ENCODE data around the gene AHCYL2.
"Not testable (repeated sequence)": the region's sequence is repeated elsewhere in the genome, so short reads cannot be mapped to it uniquely, and the experiment has no call there.

The AHCYL2 gene

DNA sequence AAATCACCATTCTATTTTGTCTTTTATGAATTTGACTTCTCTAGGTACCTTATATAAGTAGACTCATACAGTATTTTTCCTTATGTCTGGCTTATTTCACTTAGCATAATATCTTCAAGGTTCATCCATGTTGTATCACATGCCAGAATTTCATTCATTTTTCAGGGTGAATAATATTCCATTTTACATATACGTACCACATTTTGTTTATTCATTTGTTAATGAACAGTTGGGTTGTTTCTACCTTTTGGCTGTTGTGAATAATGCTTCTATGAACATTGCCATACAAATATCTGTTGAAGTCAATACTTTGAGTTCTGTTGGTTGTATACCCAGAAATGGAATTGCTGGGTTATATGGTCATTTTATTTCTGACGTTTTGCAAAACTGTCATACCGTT lies 20.7 kb downstream of the AHCYL2 start:
- no peak for DNase-seq

DNA sequence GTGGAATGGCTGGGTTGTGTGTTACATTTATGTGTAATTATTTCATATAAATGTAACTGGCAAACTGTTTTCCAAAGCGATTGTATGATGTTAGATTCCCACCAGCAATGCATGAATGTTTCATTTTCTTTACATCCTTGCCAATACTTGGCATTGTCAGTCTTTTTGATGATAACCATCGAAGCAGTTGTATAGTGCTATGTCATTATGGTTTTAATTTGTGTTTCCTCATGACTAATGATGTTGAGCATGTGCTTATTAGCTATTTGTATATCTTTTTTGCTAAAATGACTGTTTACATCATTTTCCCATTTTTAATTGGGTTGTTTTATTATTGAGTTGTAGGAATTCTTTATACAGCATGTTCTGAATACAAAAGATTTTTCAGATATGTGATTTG lies 22.3 kb downstream of the AHCYL2 start:
- no peak for DNase-seq

DNA sequence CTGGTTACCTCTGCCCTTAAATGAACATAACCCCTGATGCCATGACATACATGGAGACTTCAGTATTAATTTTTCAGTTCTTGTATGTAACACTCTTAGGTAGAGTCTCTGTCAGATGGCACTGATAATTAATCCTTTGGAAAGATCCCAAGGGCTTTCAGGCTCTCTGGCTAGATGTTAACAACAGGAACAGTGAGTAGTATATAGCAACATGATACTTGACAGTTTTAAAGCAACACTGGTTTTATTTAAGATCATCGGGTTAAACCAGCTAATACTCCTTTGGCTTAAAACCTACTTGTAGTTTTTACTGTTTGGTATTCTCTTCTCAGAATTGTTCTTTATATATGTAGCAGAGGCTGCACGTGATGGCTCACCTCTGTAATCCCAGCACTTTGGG lies 27.3 kb downstream of the AHCYL2 start:
- no peak for DNase-seq

DNA sequence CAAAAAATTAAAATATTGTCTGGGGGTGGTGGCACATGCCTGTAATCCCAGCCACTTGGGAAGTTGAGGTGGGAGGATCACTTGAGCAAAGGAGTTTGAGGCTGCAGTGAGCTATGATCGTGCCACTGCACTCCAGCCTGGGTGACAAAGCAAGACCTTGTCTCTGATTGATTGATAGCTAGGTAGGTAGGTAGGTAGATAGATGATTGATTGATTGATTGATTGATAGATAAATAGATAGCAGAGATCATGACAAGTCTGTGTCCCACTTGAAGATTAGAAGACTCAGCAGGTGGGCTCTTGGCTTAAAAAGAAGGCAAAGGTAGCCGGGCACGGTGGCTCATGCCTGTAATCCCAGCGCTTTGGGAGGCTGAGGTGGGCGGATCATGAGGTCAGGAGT lies 27.8 kb downstream of the AHCYL2 start:
- not testable (repeated sequence) for DNase-seq

DNA sequence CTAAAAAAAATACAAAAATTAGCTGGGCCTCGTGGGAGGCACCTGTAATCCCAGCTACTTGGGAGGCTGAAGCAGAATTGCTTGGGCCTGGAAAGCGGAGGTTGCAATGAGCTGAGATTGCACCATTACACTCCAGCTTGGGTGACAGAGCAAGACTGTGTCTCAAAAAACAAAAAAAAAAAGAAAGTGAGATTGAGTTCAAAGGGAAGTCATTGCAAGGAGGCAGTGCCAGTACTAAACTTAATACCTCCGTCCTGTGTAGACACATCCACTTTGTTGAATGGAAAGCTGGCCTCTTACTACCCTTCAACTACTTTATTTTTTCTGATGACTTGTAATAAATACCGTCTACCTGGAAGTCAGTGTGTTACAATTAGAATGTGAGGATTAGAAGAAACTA lies 31.0 kb downstream of the AHCYL2 start:
- DNase-seq = no peak

DNA sequence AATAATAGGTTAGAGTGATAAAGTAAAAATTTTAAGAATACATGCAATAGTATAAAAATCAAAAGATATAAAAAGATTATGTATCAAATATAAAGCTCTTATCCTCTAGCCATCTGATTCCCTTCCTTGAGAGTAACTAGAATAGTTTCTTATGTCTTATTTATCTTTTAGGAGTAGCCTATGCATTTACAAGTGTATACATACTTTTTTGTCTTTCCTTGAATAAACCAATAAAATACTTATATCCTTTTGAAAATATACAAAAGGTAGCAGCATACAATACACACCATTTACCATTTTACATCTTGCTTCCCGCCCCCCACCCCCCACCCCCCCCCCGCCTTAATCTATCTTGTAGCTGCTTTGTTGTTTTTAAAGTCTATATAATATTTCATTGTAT lies 31.4 kb downstream of the AHCYL2 start:
- no peak for DNase-seq

DNA sequence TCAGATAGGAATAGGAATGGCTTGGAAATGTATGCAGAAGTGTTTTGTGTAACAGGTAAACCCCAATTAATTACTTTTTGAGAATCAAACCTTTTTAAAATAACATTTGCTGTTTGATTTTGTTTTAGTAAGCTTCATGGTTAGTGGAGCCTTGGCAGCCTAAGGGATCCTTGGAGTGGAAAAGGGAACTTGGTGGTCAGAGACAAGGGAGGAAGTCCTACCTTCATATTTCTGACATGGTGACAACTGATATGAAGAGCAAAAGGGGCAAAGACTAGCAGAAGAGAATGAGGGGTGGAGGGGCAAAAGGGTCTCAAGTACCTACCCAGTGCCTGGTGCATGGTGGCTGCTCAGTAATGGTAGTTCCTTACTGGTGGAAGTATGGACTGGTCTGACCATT lies 32.3 kb downstream of the AHCYL2 start:
- DNase-seq = no peak

DNA sequence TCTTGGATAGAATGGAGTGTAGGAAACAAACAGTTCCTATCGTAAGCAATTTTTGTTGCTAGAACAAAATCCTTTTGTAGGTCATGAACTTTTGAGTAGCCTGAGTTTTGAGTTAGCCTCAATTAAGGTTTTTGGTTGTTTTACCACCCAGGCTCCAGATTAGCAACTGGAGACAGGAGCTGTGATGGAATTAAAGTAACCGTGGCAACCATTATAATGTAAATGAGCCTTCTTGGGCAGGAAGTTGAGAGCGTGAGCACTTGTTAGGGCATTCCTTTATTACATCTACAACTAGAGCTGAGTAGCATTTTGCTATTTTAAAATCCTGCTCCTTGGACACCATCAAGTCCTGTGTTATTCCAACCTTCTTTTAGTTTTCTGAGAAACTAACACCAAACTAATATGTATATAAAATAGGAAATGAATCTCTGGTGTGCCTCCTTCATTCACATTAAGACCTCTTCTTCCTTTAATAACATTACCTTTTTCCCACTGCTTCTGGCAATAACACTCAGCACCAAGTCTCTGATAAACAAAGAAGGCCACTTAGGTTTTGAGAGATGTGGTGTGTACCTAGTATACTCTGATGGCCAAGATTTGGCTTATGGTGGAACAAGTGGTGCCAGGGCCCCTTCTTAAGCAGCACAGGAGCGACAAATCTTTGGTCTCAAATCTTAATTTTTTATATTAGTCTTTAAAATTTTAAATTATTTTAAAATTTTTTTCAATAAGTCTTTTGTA lies 34.0 kb downstream of the AHCYL2 start:
- no peak for DNase-seq

DNA sequence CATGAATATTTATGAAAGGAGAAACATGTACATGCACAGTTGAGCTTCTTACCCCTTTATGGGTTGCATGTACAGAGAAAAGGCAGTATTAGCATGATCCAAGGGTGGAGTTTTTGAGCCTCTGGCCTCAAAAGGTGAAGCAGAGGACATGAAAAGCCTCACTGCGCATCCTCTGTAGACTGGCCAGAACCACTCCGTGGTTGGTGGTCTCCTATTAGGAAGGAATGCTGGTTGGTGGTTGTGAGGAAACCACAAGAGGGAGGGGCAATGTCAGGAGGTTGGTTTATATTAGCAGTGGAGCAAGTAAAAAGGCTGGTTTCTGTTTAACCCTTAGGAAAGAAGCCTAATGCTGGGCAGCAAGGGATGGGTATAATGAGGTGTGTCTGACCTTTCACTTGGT lies 37.5 kb downstream of the AHCYL2 start:
- no peak for DNase-seq

DNA sequence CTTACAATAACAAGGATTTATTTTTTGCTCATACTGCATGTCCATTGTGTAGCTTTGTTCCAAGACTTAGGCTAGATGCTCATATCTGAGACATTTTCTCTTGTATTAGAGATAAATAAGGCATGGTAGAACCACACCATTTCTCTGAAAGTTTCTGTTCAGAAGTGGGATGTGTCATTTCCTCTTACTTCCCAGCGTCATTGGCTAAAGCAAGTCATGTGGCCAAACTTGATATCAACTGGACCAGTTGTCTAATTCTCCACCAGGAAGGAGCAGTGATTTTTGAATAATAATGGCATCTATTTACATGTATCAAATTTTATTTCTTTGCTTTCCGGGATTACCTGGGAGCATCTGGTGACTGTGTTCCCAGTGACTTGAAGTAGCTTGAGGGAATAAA lies 38.3 kb downstream of the AHCYL2 start:
- no peak for DNase-seq

DNA sequence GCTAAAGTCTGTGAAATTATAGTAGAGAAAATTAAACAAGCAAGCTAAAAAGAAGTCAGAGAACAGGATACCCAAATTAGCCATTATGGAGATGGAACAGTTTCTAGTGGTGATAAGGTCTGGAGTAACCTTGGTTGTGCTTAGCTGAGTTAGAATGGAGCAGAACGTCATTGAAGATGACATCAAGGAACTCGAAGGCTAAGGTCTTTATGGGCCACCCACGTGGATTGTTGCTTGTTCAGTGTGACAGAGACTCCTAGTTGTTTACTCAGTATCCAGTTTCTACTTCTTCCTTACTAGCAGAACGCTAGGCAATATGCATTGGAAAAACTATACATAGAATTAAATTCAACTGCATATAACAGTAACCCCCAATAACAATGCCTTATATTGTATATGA lies 39.7 kb downstream of the AHCYL2 start:
- no peak for DNase-seq

DNA sequence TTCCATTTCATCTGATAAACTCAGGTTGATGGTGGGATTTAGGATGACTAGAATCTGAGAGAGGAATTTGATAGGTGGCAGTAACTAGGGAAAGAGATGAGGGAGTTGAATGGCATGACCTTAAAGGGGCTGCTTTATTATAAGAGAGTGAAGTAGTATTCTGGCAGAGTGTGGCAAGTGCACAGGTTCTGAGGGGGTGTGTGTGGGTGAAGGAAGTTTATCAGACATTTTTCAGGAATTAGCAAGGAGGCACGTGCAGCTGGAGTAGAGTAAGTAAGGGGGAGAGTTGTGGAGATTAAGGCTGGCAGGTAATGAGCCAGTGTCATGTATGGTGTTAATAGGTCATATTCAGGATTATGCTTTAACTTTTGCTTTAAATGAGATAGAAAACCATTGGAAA lies 40.5 kb downstream of the AHCYL2 start:
- DNase-seq = no peak

DNA sequence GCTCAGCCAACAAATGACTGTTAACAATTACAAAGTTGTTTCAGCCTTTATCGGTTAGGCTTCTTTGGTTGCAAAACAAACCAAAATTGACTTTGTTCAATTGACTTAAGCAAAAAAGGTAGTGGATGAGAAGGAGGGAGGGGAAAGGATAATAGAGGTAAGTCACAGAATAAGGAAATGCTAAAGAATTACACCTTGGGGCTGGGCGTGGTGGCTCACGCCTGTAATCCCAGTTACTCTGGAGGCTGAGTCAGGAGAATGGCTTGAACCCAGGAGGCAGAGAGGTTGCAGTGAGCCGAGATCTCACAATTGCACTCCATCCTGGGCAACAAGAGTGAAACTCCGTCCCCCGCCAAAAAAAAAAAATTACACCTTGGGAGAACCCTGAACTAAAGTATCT lies 41.4 kb downstream of the AHCYL2 start:
- DNase-seq = no peak

DNA sequence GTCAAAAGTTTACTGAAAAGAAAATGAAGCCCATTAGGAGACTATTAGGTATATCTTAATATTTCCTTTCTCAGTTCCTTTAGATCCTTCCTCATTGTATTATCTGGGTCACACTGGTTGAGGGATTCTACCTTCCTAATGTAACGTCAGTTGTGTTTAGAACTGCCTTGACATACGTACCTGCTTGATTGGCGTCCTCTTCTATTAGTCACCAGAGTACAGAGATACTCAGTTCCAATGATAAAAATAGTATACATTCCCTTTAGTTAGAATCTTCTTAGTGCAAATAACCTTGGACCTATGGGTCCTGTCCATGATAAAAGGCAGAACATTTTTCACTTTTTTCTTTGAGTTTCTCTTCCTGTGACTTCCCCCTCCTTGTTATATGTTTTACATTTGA lies 45.2 kb downstream of the AHCYL2 start:
- no peak for DNase-seq

DNA sequence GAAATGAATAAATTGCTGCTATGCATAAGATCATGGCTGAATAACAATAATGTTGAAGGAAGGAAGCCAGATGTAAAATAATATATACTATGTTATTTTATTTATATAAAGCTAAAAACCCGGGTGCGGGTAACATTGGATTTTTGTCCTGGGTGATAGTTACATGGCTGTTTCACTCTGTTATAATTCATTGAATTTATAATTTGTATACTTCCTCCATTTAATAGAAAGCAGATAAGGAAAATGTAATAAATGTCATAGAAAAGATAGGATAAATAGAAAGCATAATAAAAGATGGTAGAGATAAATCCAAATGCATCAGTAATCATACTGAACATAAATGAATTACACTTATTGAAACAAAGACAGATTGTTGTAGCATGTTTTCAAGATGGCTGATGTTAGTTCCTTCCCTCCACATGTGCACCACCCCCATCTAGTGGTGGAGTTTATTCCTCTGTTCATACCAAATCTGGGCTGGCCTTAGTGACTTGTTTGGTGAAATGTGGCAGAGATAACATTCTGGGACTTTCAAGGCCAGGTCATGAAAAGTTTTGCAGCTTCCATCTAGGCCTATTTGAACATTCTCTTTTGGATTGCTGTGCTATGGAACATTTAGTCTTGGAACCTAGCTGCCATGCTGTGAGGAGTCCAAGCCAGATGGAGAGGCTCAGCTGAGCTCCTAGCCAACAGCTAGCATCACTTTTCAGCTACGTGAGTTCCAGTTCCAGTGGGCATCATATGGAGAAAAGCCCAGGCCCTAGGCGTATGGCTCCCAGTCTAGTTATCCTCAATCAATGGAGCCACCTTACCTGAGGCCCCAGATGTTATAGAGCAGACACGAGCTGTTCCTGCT lies 46.9 kb downstream of the AHCYL2 start:
- peak; percentile 11 for DNase-seq

DNA sequence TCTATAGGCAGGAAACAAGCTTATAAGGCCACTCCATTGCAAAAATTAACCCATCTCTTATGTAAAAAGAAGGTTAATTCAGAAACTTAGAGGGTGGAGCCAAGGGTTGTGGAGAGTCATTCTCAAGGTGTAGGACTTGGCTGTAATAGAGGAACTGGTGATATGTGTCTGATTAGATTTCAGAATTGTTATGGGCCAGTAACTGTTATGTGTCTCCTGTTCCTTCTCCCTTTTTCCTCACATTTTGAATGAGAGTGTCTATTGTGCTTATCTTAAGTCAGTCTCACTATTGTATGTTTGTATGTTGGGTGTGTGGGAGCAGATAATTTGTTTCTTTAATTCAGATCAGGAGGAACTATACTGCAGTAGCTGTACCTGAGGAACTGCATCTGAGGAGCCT lies 49.1 kb downstream of the AHCYL2 start:
- DNase-seq = no peak

DNA sequence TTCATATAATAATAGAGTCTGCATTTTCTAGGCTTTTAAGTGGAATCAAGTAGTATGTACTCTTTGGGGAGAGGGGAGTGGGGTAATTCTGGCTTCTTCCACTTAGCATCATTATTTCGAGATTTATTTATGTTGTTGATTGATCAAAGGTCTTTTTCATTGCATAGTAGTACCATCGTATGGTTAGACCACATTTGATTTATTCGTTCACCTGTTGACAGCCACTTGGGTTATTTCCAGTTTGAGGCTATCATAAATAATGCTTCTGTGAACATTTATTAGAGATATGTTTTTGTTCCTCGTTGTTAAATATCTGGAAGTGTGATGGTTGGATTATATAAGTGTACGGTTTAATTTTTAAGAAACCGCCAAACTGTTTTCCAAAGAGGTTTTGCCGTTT lies 52.8 kb downstream of the AHCYL2 start:
- DNase-seq = no peak

DNA sequence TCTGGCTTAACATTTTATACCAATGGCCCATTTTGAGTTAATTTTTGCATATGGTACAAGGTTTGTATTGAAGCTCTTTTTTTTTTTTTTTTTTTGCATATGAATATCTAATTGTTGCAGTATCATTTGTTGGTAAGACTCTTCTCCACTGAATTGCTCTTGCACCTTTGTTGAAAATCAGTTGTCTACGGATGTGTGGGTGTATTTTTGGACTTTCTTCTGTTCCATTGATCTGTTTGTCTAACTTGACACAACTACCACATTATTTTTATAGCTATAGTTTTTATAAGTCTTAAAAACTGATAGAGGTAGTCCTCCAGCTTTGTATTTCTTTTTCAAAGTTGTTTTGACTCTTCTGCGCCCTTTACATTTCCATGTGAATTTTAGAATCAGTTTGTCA lies 53.9 kb downstream of the AHCYL2 start:
- no peak for DNase-seq

DNA sequence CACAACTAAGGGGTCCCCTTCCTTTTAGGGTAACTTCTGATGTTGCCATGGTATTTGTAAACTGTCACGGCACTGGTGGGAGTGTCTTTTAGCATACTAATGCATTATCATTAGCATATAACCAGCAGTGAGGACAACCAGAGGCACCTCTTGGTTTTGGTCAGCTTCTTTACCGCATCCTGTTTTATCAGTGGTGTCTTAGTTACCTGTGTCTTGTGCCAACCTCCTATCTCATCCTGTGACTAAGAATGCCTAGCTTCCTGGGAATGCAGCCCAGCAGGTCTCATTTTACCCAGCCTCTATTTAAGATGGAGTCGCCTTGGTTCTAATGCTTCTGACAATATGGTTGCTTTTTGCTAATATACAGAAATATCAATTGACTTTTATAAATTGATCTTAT lies 54.9 kb downstream of the AHCYL2 start:
- no peak for DNase-seq

DNA sequence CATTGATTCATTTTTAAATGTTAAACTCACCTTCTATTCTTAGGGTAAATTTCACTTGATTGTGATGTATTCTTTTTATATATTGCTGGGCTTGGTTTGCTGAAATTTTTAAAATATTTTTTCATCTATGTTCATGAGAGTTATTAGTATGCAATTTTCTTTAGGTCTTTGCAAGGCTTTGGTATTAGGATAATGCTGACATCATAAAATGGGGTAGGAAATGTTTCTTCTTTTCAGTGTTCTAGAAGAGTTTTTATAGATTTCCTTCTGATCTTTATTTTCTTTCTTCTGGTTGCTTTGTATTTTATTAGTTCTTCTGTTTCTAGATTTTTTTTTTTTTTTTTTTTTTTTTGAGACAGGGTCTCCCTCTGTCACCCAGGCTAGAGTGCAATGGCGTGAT lies 56.3 kb downstream of the AHCYL2 start:
- no peak for DNase-seq

DNA sequence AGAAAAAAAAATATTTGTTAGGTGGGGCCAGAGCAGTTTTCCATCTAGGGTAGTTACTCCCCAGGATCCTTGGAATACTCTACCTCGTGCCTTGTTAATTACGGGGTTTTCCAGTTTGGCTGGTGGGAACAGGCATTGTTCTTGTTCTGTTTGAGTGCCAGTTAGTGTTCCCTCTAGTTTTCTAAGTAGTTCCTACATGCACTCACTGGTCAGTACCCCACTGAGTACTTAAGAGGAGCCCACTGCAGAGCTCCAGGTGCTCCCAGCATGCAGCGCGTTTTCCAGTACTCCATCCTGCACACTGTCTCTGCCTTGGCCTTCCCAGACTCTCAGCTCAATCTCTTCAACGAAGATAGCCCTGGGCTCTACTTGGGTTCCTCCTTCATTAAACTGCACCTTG lies 58.0 kb downstream of the AHCYL2 start:
- no peak for DNase-seq

DNA sequence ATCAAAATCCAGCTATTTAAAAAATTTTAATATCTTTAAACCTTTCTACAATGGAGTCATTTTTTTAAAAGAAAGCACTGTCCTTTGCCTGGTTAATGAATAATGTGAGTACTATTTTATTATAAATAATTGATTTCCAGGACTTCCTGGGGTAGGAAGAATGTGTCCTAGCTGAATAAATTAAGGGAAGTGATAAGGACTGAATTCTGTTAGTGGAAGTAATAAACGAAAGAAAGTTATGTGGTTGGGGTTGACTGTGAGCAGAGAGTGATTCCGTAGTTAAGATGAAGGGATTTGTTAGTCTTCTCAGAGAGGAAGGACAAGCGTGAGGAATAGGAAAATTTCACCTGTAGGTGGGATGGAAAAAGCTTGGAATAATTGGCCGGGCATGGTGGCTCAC lies 59.1 kb downstream of the AHCYL2 start:
- no peak for DNase-seq

DNA sequence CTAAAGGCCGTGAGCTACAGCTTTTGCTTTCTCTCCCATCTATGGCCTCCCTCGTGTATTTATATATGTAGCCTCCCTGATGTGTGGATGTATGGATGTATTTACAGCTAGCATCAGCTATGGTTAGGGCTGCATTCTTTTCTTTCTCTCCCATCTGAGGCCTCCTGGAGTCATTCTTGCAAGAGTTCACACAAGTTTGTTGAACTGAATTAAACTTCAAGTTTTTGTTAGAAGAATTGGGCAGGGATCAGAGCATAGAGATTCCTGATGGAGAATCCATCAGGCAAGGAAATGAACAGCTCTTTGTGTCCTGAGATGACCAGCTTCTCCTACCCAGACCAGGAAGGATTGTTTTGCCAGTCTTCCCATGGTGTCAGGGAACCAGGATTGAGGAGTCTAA lies 60.3 kb downstream of the AHCYL2 start:
- no peak for DNase-seq

DNA sequence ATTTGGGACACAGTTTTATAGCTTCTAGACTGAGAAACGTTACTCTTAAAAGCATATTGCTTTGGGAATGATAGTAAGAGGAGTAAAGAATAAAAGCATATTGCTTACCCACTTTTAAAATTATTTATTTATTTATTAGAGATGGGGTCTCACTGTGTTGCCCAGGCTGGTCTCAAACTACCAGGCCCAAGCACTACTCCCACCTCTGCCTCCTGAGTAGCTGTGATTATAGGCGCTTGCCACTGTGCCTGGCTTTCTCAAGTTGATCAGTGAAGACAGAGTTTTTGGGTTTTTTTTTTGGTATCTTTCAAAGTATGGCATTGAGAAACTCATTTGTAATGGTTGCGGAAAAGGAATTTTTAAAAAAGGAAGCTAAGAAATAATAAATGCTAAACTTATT lies 68.0 kb downstream of the AHCYL2 start:
- no peak for DNase-seq

DNA sequence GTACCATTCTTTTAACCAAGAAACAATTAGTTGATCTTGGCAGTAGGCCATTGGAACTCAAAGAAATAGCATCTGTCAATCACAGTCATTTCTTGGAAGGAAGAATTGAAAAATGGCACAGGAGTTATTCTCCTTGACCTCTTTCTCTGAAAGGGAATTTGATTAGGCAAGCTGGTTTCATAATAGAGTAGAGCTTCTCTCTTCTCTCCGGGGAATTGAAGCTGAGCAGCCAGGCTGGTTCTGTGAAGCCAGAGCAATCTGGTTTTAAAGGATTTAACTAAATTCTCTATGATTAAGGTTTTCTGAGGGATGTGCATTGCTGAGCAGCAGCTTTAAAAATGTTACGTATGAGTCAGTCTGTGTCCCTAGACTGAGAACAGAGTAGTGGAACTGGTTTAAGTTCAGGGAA lies 70.2 kb downstream of the AHCYL2 start:
- no peak for DNase-seq

Data from NCI-H748 treated with DMSO at 0.1 percent for 48 hours (cell line).